ENCODE data around the gene PTRHD1. TPM values are rescaled to one million over a fixed set of nuclear protein-coding genes. Genes with fewer than 3 reads are reported as not detected.

The PTRHD1 gene
- total RNA-seq, 3 donors from 2014 or later (not counting 1 experiment from before 2014, with no cell fraction given): 12.7 to 22.9 (median 15.9) TPM

- no peak for DNase-seq
- Mint-ChIP-seq H3K4me3 (no peak overlapping the region), H3K9me3 (no peaks in the 10 kb centered on the region), H3K27me3 (ENCODE audit: low read depth in 2 of 2) (no peaks in the 10 kb centered on the region), H3K36me3 (no peaks in the 10 kb centered on the region), H3K4me1 (no peaks in the 10 kb centered on the region), H3K27ac (no peak overlapping the region)
- WGBS (ENCODE audit: insufficient coverage): 88% methylated on average over 17 of the region's 17 CpGs
- intact Hi-C loops (cut with micrococcal nuclease): no loop called here
- Histone ChIP-seq H3K27ac (ENCODE audit: low read length) (no peak overlapping the region), H3K36me3 (ENCODE audit: control insufficient read depth, insufficient read depth, low read length) (peaks cover 2% of the 10 kb centered on the region), H3K9me3 (ENCODE audit: control insufficient read depth, insufficient read depth, low read length) (no peaks in the 10 kb centered on the region), H3K4me3 (ENCODE audit: low read length) (no peak overlapping the region), H3K4me1 (ENCODE audit: control insufficient read depth, insufficient read depth, low read length) (no peaks in the 10 kb centered on the region), H3K27me3 (ENCODE audit: control insufficient read depth, insufficient read depth, low read length) (no peaks in the 10 kb centered on the region)
- TF ChIP-seq, protein P1, sequence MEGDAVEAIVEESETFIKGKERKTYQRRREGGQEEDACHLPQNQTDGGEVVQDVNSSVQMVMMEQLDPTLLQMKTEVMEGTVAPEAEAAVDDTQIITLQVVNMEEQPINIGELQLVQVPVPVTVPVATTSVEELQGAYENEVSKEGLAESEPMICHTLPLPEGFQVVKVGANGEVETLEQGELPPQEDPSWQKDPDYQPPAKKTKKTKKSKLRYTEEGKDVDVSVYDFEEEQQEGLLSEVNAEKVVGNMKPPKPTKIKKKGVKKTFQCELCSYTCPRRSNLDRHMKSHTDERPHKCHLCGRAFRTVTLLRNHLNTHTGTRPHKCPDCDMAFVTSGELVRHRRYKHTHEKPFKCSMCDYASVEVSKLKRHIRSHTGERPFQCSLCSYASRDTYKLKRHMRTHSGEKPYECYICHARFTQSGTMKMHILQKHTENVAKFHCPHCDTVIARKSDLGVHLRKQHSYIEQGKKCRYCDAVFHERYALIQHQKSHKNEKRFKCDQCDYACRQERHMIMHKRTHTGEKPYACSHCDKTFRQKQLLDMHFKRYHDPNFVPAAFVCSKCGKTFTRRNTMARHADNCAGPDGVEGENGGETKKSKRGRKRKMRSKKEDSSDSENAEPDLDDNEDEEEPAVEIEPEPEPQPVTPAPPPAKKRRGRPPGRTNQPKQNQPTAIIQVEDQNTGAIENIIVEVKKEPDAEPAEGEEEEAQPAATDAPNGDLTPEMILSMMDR (IDR thresholded peaks at IDR 0.05): no peak
- ATAC-seq: no peak
Measured at GRCh38 chr2:24840164-24840869, 47.1 kb upstream of the PTRHD1 start.

GRCh38 chr2:24839729-24840128 lies 46.5 kb upstream of the PTRHD1 start:
- no peaks in the 10 kb centered on the region for H3K4me1 Mint-ChIP-seq
- no peak for ATAC-seq
- no peaks in the 10 kb centered on the region for H3K9me3 Mint-ChIP-seq
- H3K36me3 Mint-ChIP-seq: no peaks in the 10 kb centered on the region
- H3K27me3 ChIP-seq (ENCODE audit: control insufficient read depth, insufficient read depth, low read length): no peaks in the 10 kb centered on the region
- H3K4me3 Mint-ChIP-seq: no peak overlapping the region
- H3K27ac Mint-ChIP-seq: no peak overlapping the region
- H3K4me1 ChIP-seq (ENCODE audit: control insufficient read depth, insufficient read depth, low read length): no peaks in the 10 kb centered on the region
- DNase-seq: no peak
- H3K27ac ChIP-seq (ENCODE audit: low read length): no peak overlapping the region
- 96% methylated on average over 15 of the region's 15 CpGs for WGBS (ENCODE audit: insufficient coverage)
- no peak overlapping the region for H3K4me3 ChIP-seq (ENCODE audit: low read length)
- H3K9me3 ChIP-seq (ENCODE audit: control insufficient read depth, insufficient read depth, low read length): no peaks in the 10 kb centered on the region
- H3K36me3 ChIP-seq (ENCODE audit: control insufficient read depth, insufficient read depth, low read length): peaks cover 2% of the 10 kb centered on the region
- TF ChIP-seq, protein P1 (IDR thresholded peaks at IDR 0.05): no peak
- intact Hi-C loops (cut with micrococcal nuclease): no loop called here
- no peaks in the 10 kb centered on the region for H3K27me3 Mint-ChIP-seq (ENCODE audit: low read depth in 2 of 2)

DNA sequence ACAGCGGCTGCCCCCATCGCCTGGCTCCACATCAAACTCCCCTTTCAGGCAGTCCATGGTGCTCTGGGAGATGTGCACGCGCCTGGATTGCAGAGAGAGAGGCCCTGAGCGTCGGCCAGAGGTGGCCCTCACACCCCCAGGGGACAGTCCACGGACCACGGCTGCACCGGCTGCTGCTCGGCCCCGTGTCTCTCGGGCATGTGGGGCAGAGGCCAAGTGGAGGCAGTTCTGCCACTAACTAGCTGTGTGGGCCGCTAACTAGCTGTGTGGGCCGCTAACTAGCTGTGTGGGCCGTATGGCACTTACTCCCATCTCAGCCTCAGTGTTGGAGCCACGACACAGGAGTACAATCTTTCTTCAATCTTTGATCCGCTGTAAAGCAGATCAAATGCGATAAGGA lies 45.4 kb upstream of the PTRHD1 start:
- Histone ChIP-seq H3K9me3 (ENCODE audit: control insufficient read depth, insufficient read depth, low read length) (no peaks in the 10 kb centered on the region), H3K27me3 (ENCODE audit: control insufficient read depth, insufficient read depth, low read length) (no peaks in the 10 kb centered on the region), H3K27ac (ENCODE audit: low read length) (no peak overlapping the region), H3K36me3 (ENCODE audit: control insufficient read depth, insufficient read depth, low read length) (peaks cover 2% of the 10 kb centered on the region), H3K4me3 (ENCODE audit: low read length) (no peak overlapping the region), H3K4me1 (ENCODE audit: control insufficient read depth, insufficient read depth, low read length) (no peaks in the 10 kb centered on the region)
- TF ChIP-seq, protein P1 (IDR thresholded peaks at IDR 0.05): no peak
- H3K36me3 Mint-ChIP-seq: no peaks in the 10 kb centered on the region
- H3K9me3 Mint-ChIP-seq: no peaks in the 10 kb centered on the region
- no peaks in the 10 kb centered on the region for H3K4me1 Mint-ChIP-seq
- no peak for ATAC-seq
- 97% methylated on average over 18 of the region's 18 CpGs for WGBS (ENCODE audit: insufficient coverage)
- intact Hi-C loops (cut with micrococcal nuclease): no loop called here
- no peaks in the 10 kb centered on the region for H3K27me3 Mint-ChIP-seq (ENCODE audit: low read depth in 2 of 2)
- no peak overlapping the region for H3K27ac Mint-ChIP-seq
- H3K4me3 Mint-ChIP-seq: no peak overlapping the region
- DNase-seq: no peak

DNA sequence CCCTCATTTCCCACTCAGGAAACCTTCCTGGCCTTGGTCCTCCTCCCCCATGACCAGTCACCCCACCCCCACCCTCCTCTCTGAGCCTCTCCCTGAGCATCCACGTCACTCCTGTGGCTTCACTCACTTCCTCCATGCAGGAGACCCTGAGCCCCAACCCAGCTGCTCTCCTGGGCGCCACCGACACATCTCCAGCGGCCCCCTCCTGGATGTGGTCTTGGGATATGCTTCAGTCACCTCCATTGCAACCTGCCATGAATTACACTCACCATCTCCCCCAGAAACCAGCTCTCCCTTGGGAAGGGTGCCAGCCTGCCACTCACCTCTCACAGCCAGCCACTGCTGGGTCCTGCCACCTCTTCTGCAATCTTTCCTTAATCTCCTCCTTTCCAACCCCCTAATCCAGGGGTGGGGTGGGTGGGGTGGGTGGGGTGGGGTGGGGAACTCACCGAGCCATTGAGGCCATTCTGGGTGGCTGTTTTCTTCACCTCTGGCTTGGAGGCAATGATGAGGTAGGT lies 44.9 kb upstream of the PTRHD1 start:
- no peak overlapping the region for H3K4me3 Mint-ChIP-seq
- 87% methylated on average over 4 of the region's 5 CpGs for WGBS (ENCODE audit: insufficient coverage)
- DNase-seq: no peak
- Histone ChIP-seq H3K4me1 (ENCODE audit: control insufficient read depth, insufficient read depth, low read length) (no peaks in the 10 kb centered on the region), H3K36me3 (ENCODE audit: control insufficient read depth, insufficient read depth, low read length) (peaks cover 2% of the 10 kb centered on the region), H3K27me3 (ENCODE audit: control insufficient read depth, insufficient read depth, low read length) (no peaks in the 10 kb centered on the region), H3K9me3 (ENCODE audit: control insufficient read depth, insufficient read depth, low read length) (no peaks in the 10 kb centered on the region), H3K27ac (ENCODE audit: low read length) (no peak overlapping the region), H3K4me3 (ENCODE audit: low read length) (no peak overlapping the region)
- TF ChIP-seq, protein P1 (IDR thresholded peaks at IDR 0.05): no peak
- intact Hi-C loops (cut with micrococcal nuclease): no loop called here
- H3K9me3 Mint-ChIP-seq: no peaks in the 10 kb centered on the region
- H3K36me3 Mint-ChIP-seq: no peaks in the 10 kb centered on the region
- no peak overlapping the region for H3K27ac Mint-ChIP-seq
- no peaks in the 10 kb centered on the region for H3K27me3 Mint-ChIP-seq (ENCODE audit: low read depth in 2 of 2)
- no peak for ATAC-seq
- no peaks in the 10 kb centered on the region for H3K4me1 Mint-ChIP-seq
